CD4-positive, alpha-beta T cell treated with Interleukin-4 for 1 hour (primary cell): ENCODE data around the gene CAMSAP2.
A peak's percentile ranks its signal among the peaks of the same experiment; 100 is the strongest.

ENCODE experiments used
- DNase-seq, 2 donors: peaks; one replicate each; pipeline ENCODE4 v3.0.0-alpha.2; 2020 to 2022

CAMSAP2 gene

DNA sequence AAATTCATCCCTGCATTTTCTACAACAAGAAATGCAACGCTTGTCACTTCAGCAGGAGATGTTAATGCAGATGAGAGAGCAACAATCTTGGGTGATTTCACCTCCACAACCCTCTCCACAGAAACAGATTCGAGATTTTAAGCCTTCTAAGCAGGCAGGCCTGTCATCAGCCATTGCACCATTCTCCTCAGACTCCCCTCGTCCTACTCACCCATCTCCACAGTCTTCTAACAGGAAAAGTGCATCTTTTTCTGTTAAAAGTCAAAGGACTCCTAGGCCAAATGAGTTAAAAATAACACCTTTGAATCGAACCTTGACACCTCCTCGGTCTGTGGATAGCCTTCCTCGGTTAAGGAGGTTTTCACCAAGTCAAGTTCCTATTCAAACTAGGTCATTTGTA is 110.7 kb downstream of the CAMSAP2 start:
- DNase-seq, result no peak

DNA sequence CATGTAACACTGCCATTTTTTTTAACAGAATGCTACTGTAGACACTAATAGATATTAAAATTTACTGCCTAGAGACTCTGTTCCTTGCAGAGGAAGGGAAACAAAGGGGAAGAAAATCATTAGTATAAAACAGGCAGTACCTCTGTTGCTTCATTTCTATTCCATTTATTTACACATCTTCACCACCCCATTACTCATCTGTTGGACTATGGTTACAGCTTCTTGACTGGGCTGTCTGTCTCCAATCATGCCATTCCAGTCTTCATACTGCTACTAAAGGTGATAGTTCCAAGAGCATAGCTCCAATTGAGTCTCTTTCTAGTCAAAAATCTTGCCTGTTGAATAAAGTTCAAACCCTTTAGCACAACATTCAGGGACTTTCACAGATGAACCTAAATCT is 111.9 kb downstream of the CAMSAP2 start:
- DNase-seq, result no peak

DNA sequence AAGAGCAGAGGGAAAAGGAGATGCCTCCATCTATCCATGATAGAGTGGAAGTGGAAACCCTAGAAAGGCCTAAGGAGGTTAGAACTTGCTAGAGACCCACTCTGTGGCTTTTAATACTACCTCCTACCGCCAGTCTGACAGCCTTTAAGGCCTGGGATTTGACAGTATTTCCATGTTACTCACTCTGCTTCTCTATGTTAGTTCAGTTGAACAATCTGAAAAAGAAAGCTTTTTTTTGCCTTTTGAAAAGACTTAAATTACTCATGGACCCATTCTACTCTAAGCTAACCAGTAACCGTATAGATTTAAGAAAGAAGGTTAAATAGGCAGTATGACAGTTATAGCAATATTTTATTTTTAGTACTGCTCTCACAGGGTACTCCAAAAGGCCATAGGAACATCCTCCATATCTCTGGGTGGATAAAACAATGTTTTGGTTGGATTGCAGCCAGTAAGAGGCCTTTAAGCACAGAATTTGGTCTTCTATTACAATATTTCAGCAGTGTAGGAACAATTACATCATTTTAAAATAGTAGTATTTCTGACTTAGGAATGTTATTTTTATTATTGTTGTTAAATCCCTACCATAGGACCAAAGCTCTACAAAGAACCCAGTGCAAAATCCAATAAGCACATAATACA is 118.1 kb downstream of the CAMSAP2 start:
- no peak for DNase-seq

DNA sequence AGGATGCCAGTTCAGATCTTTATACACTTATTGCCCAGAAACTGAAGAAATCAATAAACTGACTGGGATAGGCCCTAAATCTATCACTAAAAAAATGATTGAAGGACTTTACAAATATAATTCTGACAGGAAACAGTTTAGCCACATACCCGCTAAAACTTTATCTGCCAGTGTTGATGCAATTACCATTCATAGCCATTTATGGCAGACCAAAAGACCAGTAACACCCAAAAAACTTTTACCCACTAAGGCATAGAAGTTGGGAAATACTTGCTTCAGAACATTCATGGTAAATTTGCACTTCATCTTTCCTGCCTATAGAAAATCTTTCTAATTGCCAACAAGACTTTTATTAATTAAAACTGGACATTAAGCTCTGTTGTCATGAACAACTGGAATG is 119.1 kb downstream of the CAMSAP2 start:
- no peak for DNase-seq

DNA sequence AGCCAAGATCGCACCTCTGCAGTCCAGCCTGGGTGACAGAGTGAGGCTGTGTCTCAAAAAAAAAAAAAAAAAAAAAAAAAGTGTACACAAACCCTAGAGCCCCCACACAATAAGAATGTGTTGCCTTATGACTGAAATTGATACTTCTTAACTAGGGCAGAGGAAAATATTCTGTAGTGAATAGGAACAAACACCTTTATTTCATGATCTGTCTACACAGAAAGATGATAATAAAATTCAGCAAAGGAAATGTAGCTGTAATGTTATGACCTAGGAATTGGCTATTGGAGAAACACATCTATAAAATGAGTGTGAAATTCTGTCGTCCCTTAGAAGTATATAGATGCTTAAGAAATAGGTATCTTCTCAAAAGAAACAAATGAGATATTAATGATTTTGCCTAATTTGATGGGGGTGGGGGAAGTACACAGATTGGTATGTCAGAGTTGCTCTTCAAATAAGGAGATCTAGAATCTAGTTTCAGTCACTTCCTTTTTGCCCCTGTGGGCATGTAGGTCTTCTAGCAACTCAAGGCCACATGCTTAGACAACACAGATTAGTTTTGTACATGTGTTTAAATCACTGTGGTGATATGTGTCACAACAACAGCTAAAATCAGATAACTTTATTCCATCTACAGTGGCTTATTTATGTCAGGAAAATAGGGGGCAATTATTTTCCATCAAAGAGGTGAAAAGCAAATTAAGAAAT is 123.4 kb downstream of the CAMSAP2 start:
- DNase-seq, result peak in 1 of 2 donors; percentile 61

DNA sequence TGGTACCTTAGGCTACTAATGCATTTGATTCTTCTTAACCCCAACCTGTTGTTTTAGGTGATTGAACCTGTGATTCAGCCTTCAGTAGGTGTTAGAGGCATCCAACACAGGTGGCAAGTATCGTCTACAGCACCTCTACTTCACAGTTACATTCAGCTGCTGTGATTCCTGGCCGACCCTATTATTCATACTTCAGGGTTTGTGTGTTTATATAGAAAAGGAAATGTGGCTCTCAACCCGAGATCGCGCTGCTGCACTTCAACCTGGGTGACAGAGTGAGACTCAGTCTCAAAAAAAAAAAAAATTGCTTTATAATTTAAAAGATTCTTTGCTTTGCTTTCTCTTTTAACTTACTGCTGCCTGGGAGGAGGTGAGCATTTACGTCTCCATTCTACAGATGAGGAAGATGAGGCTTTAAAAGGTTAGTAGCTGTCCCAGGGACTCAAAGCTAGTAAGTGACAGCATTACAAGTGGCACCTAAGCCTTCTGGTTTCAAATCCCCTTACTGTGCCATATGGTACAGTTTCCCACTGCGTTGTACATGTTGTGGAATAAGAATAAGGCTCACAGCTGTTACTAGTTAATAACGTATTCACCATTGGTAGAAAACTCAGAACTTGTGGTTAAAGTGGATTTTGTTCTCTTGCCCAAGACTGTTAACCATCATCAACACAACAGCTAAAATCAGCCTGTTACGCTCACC is 124.2 kb downstream of the CAMSAP2 start:
- DNase-seq, result peak in 1 of 2 donors; percentile 41

DNA sequence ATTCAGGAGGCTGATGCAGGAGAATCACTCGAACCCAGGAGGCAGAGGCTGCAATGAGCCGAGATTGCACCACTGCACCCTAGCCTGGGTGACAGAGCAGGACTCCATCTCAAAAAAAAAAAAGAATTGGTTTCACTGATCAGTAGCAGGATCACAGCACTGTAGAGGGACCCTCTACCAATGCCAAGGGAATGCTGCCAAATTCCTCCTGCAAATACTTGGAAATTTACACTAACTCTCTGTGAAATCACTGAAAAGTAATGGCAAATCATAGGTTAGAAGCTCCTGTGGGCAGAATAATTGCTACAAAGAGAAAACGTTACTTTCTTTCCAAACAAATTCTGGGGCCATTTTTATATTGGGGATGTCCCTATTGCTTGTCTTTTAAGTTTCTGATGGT is 127.4 kb downstream of the CAMSAP2 start:
- DNase-seq, result no peak

DNA sequence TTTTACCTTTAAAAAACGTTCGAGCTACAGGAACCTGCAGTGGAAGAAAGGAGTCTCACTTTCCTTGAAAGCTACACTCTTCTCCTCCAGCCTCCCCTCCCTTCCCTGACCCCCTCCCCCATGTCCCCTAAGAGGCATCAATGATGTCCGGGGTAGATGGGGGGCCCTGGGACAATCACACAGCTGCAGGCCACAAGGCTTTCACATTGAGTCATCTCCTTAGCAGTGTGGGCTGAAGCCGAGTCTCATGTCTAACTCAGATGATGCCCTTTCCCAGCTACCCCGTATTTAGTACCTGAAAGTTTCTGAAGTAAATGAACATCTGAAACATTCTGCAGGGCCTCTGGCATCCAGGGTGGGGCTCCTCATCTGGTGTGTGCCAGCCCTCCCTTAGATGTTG is 127.8 kb downstream of the CAMSAP2 start:
- DNase-seq, result no peak

DNA sequence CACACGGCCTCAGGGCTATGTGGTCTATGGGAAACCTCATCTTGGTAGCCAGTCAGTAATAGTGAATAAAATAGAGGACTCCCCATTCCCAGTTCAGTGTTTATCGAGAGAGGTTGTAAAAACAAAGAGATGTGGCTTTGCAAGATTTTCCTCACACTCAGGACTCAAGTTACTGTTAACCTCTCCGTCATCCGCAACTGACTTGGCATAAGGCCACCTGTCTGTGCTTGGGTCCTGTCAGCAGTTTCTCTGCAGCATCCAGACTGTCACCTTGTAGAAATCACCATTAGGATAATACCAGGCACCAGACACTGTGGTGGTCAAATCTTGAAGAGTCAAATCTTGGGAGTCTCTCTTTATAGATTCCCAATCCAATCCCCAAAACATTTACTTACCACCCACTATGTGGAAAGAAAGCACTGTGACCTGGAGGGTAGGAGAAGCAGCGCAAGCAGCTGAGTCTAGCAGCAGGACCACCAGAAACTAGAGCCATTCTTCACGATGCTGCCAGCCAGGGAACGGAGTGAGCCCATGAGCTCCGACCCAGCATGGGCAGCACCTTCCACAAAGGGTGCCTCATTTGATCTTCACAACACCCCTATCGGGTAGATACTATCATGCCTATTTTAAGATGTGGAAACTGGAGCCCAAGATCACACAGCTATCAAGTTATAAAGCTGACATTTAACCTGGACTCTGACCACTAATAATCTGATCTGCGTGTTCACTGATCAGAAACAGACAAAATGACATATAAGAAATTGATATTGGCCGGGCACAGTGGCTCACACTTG is 128.5 kb downstream of the CAMSAP2 start:
- no peak for DNase-seq

DNA sequence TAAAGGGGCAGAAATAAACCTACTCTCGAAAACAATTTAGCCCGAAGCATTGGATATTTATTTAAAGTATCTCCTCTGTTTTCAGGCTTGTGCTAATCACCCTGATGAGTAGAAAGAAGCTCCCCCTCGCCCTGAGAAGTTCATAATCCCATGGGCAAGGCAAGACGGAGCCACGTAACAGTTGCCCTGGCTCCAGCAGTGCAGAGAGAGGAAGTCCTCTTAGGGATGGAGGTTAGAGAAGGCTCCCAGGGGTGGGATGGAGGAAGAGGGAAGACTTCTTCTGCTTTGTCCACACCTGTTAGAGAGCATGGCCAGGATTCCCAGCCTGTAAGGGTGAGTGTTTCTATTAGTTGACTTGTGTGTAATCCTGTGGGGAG is 130.7 kb downstream of the CAMSAP2 start:
- DNase-seq, result no peak

DNA sequence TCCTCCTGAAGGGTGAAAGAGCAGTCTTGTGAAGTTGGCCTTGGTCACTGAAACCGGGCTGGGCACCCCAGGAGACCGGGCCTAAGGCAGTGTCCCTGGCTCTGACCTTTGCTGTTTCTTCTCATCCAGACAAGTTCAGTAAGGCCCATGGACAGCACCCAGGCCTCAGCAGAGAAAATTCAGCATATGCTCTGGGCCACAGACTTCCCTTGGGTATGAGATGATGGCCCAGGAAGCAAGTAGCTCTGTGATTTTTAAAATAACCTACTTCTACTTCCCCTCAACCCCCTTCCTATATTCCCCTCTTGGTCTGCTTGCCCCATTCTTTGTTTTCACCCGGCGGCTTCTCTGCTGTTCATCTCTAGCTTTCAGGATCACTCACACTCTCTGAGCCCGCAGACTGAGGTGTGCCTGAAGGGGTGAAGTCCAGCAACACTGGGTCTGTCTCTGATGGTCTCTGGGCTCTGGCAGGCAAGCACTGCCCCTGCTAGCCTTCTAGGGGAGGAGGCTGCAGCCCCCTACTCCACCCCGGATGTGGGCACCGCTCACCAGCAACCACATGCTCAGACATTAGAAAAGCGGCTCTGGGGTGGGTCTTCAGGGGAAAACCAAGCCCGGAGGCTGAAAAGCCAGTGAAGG is 131.2 kb downstream of the CAMSAP2 start:
- peak; percentile 33 to 50 for DNase-seq

DNA sequence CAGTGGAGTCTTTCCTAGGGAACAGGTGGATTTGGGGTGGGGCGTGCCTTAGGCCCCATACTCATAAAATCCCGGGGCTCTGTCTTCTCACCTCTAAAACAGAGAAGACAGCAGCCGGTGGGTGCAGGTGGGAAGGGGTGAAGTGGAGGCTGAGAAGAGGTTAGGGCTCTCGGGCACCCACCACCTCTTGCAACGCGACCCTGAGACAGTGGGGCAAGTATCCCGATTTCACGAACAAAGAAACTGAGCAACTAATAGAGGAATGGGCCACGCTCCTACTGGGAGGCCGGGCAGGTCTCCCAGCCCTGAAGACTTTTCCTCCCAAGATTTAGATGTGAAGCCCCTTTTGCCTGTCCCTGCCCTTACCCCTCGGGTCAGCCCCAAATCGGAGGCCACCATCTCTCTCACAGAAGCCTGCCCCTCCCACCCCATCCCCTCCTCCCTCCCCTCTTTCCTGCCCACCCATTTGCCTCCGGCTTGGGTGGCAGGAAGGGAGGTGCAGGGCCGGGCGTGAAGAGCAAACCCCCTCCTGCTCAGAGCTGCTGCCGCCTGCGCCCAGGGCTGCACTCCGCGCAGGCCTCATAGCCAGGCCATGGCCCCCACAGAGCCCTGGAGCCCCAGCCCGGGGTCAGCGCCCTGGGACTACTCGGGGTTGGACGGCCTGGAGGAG is 133.9 kb downstream of the CAMSAP2 start, which contains the start of gene GPR25:
Gene GPR25 (plus strand): TSS at position 536 of the 670 bp plus-strand sequence. CDS start 57 bp downstream, at position 593.
- no peak for DNase-seq

DNA sequence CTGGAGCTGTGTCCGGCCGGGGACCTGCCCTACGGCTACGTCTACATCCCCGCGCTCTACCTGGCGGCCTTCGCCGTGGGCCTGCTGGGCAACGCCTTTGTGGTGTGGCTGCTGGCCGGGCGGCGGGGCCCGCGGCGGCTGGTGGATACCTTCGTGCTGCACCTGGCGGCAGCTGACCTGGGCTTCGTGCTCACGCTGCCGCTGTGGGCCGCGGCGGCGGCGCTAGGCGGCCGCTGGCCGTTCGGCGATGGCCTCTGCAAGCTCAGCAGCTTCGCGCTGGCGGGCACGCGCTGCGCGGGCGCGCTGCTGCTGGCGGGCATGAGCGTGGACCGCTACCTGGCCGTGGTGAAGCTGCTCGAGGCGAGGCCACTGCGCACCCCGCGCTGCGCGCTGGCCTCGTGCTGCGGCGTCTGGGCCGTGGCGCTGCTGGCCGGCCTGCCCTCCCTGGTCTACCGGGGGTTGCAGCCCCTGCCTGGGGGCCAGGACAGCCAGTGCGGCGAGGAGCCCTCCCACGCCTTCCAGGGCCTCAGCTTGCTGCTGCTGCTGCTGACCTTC is 134.5 kb downstream of the CAMSAP2 start:
- no peak for DNase-seq

DNA sequence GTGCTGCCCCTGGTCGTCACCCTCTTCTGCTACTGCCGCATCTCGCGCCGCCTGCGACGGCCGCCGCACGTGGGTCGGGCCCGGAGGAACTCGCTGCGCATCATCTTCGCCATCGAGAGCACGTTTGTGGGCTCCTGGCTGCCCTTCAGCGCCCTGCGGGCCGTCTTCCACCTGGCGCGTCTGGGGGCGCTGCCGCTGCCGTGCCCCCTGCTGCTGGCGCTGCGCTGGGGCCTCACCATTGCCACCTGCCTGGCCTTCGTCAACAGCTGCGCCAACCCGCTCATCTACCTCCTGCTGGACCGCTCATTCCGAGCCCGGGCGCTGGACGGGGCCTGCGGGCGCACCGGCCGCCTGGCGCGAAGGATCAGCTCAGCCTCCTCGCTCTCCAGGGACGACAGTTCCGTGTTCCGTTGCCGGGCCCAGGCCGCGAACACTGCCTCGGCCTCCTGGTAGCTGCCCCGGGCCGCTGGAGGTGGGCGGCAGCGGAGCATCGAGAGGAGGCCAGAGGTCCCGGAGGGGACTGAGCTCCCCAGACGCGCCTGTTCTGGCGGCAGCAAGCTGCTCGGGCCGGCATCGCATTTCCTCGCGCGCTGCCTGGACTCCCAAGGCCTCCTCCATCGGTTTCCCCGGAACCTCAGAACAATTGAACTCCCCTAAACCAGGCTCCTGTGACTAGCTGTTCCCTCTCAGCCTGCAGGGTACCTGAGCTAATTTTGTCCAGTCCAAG is 135.1 kb downstream of the CAMSAP2 start:
- no peak for DNase-seq

DNA sequence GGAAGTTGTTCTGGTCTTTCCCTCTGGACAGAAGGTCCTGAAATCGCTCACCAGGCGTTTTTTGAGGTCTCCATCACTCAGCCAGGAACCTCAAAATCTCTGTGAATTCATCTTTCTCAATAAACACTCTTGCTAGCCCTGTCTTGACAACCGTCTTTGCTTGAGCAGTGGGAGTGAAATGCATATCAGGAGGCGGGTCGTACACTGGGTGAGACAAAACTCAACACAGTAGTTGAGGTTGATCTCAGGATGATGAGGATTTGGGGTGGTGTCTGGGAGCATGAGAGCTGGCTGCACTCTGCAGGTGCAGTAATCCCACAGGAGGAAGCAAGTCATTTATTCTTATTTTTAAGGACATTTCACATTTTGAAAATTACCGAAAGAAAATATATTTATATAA is 136.0 kb downstream of the CAMSAP2 start:
- no peak for DNase-seq

DNA sequence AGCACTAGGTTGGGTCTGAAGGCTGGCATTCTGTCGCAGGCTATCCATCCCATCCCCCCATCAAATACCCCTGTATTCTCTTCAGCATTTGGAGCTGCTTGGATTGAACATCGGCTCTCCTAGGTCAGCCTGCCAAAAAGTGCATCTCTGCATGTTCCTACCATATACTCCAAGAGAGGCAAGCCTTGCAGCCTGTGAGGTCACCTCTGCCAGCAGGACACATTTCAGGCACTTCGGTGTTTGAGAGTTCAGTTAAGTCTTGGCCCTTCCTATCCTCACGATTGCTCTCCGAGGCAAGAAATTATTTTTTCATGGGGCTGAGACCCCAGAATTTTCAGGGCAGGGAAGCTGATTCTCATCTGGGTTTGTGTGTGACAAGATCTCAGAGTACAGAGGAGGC is 136.7 kb downstream of the CAMSAP2 start:
- no peak for DNase-seq

DNA sequence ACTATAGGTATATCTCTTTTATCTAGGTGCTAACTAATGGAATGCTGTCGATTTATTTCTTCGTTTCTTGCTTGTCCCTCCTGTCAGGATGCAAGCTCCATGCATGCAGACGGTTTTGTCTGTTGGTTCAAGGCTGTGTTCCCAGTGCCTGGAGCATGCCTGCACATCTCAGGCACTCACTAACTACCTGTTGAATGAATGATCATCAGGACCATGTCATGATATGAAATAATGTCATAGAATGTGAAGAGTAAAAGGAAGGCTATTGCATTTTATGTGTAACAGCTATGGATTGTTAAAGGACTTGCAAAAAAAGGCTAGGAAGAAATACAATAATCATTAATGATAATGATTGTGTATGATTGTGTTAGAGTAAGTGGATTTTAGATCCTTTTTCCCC is 138.3 kb downstream of the CAMSAP2 start:
- DNase-seq, result no peak

DNA sequence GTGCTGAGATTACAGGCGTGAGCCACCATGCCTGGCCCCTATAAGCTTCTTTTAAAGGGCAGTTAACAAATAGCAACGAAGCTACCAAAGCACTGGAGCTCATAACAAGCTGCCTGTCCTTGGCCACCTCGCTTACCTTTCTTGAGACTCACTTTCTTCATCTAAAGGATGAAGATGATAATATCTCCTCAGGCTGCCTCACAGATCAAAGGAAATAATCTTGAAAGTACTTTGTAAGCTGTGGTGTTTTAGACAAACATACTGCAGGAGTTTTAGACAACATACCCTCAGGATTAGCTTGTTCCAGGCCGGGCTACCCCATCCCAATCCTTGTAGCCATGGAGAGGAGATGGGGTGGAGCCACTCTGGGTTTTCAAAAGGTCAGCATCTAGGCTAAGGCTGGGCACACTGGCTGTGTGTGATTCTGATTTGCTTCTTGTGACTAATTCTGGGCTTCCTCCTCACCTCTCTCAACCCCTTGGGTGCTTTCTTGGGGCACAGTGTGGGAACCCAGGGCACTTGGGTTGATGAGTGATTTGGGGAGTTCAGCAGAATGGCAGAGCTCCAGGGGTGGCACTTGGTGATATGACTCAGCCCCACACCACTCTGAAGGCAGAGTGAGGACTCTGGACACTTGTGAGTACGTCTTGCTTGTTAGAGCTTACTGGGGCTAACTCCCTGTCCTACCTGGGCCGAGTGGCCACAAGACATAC is 139.3 kb downstream of the CAMSAP2 start:
- peak; percentile 28 to 42 for DNase-seq

DNA sequence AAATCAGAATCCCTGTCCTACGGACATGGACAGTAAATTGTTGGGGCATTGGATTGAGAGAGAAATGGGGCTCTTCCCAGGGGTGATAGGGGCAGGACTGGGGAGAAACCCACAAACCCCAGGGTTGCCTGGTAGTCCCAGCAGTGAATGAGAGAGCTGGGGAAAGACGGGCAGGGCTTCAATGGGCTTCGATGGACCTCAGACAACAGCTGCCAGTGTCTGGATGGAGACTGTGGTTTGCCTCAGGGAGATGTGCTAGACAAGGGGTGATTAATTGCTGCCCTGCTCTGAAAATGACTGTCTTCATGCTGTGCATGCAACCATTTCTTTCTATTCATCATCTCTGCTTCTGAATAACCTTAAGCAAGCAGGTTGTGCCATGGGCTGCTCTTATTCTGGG is 141.5 kb downstream of the CAMSAP2 start:
- DNase-seq, result no peak

DNA sequence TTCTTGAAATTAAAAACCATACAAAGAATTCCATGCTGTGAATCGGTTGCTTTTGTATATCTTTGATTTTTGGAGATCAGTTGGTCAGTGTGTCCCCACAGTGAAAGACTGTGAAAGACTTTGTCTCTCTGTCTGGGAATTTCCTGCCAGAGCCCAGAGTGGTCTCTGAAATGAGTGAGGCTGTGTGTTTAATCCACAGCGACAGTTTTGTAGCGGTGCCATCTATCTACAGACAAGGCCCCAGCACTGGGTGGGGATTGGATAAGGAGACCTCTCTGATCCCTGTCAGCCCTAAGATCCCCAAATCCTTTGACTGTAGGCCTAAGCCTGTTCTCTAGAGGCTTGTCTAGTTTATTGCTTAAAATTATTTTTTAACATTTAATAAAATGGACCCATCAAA is 144.4 kb downstream of the CAMSAP2 start:
- DNase-seq, result no peak
